GM13977 (cell line): Measurements from ENCODE around the gene ZMYND19.

Experiments
- DNase-seq: peaks from one replicate; pipeline ENCODE4 v3.0.0; 2012; ENCODE audit warnings: low spot score
- in situ Hi-C: fragments of 300-500 bp; cut with MboI; formaldehyde crosslinking; loops from one replicate; pipeline ENCODE4 v1.12.0; 2022; ENCODE audit warnings: low sequenced_read_pairs, low pct_unique_long_range_greater_than_20kb, mixed read lengths, inconsistent platforms; ENCODE audit not compliant: unreplicated experiment
- TF ChIP-seq, protein P1 (sequence below): IDR thresholded peaks from 2 replicates; pipeline ENCODE4 v1.5.1; 2012; ENCODE audit warnings: mild to moderate bottlenecking, control low read depth; ENCODE audit not compliant: insufficient read depth; ENCODE audit errors: extremely low read depth, missing control alignments

The ZMYND19 gene

DNA sequence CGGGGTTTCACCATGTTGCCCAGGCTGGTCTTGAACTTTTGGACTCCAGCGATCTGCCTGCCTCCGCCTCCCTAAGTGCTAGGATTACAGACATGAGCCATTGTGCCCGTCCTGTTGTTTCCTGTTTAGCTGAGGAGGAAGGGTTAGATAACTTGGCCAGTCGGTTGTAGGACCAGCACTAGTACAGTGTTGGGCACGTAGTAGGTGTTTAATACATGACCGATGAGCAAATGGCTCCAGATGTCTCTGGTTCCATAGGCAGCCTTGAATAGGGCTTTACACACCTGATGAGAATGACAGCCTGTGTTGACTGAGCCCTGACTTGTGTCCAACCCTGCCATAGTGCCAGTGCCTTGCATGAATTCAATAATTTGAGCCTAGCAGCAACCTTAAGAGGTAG lies 30.3 kb upstream of the ZMYND19 start:
- in situ Hi-C loops, result no loop called here
- no peak for DNase-seq
- TF ChIP-seq, protein P1, sequence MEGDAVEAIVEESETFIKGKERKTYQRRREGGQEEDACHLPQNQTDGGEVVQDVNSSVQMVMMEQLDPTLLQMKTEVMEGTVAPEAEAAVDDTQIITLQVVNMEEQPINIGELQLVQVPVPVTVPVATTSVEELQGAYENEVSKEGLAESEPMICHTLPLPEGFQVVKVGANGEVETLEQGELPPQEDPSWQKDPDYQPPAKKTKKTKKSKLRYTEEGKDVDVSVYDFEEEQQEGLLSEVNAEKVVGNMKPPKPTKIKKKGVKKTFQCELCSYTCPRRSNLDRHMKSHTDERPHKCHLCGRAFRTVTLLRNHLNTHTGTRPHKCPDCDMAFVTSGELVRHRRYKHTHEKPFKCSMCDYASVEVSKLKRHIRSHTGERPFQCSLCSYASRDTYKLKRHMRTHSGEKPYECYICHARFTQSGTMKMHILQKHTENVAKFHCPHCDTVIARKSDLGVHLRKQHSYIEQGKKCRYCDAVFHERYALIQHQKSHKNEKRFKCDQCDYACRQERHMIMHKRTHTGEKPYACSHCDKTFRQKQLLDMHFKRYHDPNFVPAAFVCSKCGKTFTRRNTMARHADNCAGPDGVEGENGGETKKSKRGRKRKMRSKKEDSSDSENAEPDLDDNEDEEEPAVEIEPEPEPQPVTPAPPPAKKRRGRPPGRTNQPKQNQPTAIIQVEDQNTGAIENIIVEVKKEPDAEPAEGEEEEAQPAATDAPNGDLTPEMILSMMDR, result no peak

DNA sequence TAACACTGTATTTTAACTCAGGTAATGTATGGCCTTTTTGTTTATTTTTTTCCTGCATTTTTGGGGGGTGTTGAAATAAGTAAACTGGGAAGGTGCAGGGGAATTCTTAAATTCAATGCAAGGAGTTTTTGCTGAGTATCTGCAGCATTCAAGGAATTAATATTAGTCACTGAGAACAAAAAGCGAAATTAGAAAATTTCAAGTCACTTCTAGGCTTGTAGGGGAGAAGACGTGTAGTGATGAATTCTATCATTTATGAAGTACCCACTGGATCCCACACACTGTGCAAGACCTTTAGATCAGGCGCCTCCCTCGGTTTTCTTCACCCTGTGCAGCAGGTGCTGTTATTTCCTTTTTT lies 29.7 kb upstream of the ZMYND19 start:
- in situ Hi-C loops, result no loop called here
- DNase-seq, result no peak
- TF ChIP-seq, protein P1, result no peak

DNA sequence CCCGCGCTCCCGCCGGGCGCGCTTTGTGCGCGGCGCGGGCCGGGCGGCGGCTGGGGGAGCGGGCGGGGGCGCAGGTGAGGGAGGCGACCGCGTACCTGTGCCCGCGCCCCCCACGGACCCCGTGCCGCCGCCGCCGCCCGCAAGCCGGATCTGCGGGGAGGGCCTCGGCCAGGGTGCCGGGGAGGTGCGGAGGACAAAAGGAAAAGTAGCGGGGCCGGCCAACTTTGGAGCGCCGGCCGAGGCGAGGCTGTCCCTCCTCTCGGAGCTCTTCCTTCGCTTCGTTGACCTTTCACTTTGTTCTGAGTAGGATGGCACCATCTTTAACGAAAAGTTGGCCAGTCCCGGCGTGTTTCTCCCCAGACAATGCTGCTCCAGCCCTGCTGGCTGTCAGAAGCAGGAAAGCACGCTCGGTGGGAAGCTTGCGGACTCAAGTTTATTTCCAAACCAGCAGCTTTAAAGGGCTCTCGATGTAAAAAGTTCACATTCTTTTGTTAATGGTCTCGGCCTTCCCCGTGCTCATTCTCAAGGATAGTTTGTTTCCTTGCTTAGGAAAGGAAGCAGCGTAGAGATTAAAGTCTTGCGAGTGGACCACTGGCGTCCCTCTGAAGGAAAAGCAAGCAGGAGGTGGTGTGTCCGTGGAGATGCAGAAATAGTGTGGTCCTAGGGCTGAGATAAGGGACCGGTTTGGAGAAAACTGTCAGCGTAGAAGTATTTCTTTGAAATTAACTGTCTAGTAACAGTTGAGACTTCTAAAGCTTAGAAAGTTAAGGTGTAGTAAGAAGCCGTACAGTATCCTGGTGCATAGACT lies 29.1 kb upstream of the ZMYND19 start:
- peak; percentile 78 for DNase-seq
- in situ Hi-C loops, result no loop called here

DNA sequence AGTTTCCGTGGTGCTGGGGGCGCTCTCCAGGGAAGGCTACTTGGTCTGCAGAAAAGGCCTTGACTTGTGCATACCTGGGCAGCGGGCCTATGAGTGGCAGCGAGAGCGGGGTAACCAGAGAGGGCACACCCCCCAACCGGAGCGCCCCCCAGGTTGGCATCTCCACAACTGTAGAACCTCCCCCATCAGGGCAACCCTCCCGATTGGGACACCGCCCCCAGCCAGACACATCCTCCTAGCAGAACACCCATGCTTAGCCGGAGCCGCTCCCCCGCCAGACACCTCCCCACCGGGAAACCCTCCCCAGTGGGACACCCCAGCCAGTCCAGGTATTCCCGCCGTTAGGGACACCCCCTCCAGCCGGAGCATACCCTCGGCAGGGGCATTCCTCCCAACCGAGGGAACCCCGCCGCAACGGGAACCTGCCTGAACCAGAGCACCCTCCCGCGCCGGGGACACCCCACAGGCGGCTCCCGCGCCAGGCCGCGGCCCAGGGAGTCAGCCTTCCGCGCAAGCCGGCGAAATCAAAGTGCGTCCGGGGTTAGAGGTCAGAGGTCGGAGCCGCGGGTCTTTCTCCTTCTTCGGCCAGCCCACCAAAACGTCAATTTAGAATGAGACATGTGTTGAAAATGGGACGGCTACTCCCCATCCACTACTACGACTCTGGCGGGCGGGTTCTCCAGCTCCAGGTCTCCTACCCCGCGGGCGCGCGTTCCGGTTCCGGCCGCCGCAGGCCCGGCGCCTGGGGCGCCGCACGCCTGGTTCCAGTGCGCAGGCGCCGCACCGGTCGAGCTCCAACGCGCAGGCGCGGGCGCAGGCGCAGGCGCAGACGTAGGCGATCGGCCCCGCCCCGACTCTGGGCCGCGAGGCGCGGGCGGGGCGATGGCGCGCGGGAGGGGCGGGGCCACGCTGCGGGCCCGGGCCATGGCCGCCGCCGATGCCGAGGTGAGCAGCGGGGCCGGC lies 28.1 kb upstream of the ZMYND19 start, which contains the start of gene EHMT1:
TSS of gene EHMT1 (plus strand) at position 901 of the 963 bp plus-strand sequence. CDS start at position 925, 24 bp downstream.
- in situ Hi-C loops, result no loop called here
- DNase-seq, result peak; percentile 100
- TF ChIP-seq, protein P1, result no peak

More for the DNA sequence above, 29.1 kb upstream of the ZMYND19 start:
- TF ChIP-seq, protein P1, result no peak

DNA sequence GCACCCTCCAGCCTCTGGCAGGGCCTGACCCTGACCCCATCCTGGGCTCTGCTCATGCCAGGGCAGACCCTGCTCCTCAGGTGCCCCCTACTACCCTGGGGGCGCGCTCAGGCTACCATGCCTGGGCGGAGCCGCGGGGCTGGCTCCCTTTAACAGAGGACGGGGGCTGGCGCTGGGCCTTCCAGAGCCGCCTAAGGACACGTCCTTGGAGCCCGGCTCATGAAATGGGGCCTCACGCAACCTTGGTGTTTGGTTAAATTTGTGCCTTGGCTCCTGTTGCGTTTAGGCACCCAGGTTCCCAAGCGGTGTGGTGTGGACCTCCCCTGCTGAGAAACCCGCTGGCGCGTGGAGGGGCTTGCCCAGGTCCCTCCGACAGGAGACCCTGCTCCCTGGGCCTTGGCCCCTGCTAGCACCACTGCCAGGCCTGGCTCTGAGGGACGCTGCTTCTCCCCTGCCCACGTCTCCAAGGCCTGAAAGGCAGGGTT lies 25.1 kb upstream of the ZMYND19 start:
- DNase-seq, result no peak
- TF ChIP-seq, protein P1, result no peak
- in situ Hi-C loops, result no loop called here

DNA sequence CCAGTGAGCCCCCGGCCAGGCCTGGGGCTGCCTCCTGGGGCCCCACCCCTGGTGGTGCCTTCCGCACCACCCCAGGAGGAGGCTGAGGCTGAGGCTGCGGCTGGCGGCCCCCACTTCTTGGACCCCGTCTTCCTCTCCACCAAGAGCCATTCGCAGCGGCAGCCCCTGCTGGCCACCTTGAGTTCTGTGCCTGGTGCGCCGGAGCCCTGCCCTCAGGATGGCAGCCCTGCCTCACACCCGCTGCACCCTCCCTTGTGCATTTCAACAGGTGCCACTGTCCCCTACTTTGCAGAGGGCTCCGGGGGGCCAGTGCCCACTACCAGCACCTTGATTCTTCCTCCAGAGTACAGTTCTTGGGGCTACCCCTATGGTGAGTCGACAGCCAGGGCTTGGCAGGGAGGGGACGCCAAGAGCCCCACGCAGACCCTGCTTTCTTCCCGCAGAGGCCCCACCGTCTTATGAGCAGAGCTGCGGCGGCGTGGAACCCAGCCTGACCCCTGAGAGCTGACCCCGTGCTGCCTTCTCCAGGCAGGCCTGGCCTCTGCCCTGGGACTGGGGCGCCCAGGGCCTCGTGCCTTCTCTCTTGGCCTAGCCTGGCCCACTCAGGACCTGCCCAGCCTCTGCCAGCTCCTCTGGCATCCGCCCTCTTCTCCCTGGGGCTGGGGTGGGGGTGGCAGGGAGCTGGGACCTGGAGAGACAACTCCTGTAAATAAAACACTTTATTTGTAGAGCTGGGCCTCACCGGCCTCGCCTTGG lies 24.5 kb upstream of the ZMYND19 start:
- TF ChIP-seq, protein P1, result no peak
- in situ Hi-C loops, result no loop called here
- DNase-seq, result no peak
